Neural cell (in vitro differentiated cells): ENCODE measurements around the gene ADAP1. TPM values are rescaled to one million over a fixed set of nuclear protein-coding genes. Genes with fewer than 3 reads are reported as not detected.

Experiments used
- H2AFZ ChIP-seq: fragments of 200-600, 300-800 bp; sonication (generic), shearing (Covaris generic); 2 replicates; pipeline ENCODE4 v1.6.0; 2014; ENCODE audit warnings: low read depth, mild to moderate bottlenecking, antibody characterized with exemption, low read length, moderate library complexity
- H3F3A ChIP-seq: fragments of 200-600 bp; shearing (Covaris generic); 2 replicates; pipeline ENCODE4 v1.6.1; 2016; ENCODE audit warnings: mild to moderate bottlenecking, moderate library complexity, mixed read lengths, antibody characterized with exemption, low read length; ENCODE audit not compliant: insufficient read depth, poor library complexity, severe bottlenecking
- H3K27ac ChIP-seq: fragments of 200-600, 300-800 bp; sonication (generic), shearing (Covaris generic); 2 replicates; pipeline ENCODE4 v1.5.1; 2014; ENCODE audit warnings: mild to moderate bottlenecking, low read length, moderate library complexity
- H3K27me3 ChIP-seq: fragments of 300-800, 200-600 bp; sonication (generic), shearing (Covaris generic); 2 replicates; pipeline ENCODE4 v1.6.0; 2014; ENCODE audit warnings: mild to moderate bottlenecking, low read depth, low read length, moderate library complexity; ENCODE audit not compliant: insufficient read depth
- H3K36me3 ChIP-seq: fragments of 300-800, 200-600 bp; sonication (generic), shearing (Covaris generic); 2 replicates; pipeline ENCODE4 v1.5.1; 2014; ENCODE audit warnings: mild to moderate bottlenecking, antibody characterized with exemption, low read length, moderate library complexity; ENCODE audit not compliant: insufficient read depth
- H3K4me2 ChIP-seq: fragments of 300-800, 200-600 bp; sonication (generic), shearing (Covaris generic); 2 replicates; pipeline ENCODE4 v1.6.0; 2014; ENCODE audit warnings: mild to moderate bottlenecking, low read length
- H3K4me3 ChIP-seq: fragments of 300-800, 200-600 bp; sonication (generic), shearing (Covaris generic); 2 replicates; pipeline ENCODE4 v1.5.1; 2014; ENCODE audit warnings: mild to moderate bottlenecking, low read length, moderate library complexity
- H3K79me2 ChIP-seq: fragments of 200-600 bp; shearing (Covaris generic); replicated peaks from 2 replicates; pipeline ENCODE4 v1.6.0; 2014; ENCODE audit warnings: mild to moderate bottlenecking, low read length, moderate library complexity; ENCODE audit not compliant: insufficient read depth
- H3K9ac ChIP-seq: fragments of 300-800, 200-600 bp; sonication (generic), shearing (Covaris generic); 2 replicates; pipeline ENCODE4 v1.6.1; 2016; ENCODE audit warnings: mild to moderate bottlenecking, low read length, mixed read lengths
- H3K9me2 ChIP-seq: fragments of 200-600 bp; shearing (Covaris generic); 2 replicates; pipeline ENCODE4 v1.6.1; 2016; ENCODE audit warnings: mild to moderate bottlenecking, low read length, mixed read lengths; ENCODE audit not compliant: insufficient read depth
- H3K9me3 ChIP-seq: fragments of 200-600, 300-800 bp; sonication (generic), shearing (Covaris generic); 2 replicates; pipeline ENCODE4 v1.6.1; 2016; ENCODE audit warnings: mild to moderate bottlenecking, mixed run types, low read length, moderate library complexity, mixed read lengths
- H4K20me1 ChIP-seq: fragments of 200-600 bp; shearing (Covaris generic); 2 replicates; pipeline ENCODE4 v1.6.1; 2016; ENCODE audit warnings: mild to moderate bottlenecking, mixed run types; ENCODE audit not compliant: insufficient read depth
- EP300 ChIP-seq: fragments of 450-650 bp; conservative IDR thresholded peaks from 2 replicates; pipeline ENCODE4 v1.6.1; 2014; ENCODE audit warnings: antibody characterized with exemption, mild to moderate bottlenecking, moderate library complexity; ENCODE audit not compliant: poor library complexity, severe bottlenecking
- EZH2 ChIP-seq: fragments of 200-600, 300-800 bp; shearing (Covaris generic), sonication (generic); IDR thresholded peaks from 2 replicates; pipeline ENCODE4 v1.6.1; 2014; ENCODE audit warnings: antibody characterized with exemption, low read length, borderline replicate concordance, mild to moderate bottlenecking; ENCODE audit not compliant: insufficient read depth, poor library complexity, severe bottlenecking
- MXI1 ChIP-seq: fragments of 450-650 bp; conservative IDR thresholded peaks from 2 replicates; pipeline ENCODE4 v1.6.1; 2014; ENCODE audit warnings: antibody characterized with exemption, mild to moderate bottlenecking; ENCODE audit not compliant: poor library complexity, severe bottlenecking
- POLR2AphosphoS5 ChIP-seq: IDR thresholded peaks from 2 replicates; pipeline ENCODE4 v1.6.1; 2012
- RAD21 ChIP-seq: fragments of 450-650 bp; conservative IDR thresholded peaks from 2 replicates; pipeline ENCODE4 v1.6.1; 2014; ENCODE audit warnings: antibody characterized with exemption, mild to moderate bottlenecking, moderate library complexity
- SMC3 ChIP-seq: fragments of 450-650 bp; conservative IDR thresholded peaks from 2 replicates; pipeline ENCODE4 v1.6.1; 2014; ENCODE audit warnings: antibody characterized with exemption, mild to moderate bottlenecking, moderate library complexity; ENCODE audit not compliant: poor library complexity
- TAF1 ChIP-seq: IDR thresholded peaks from 2 replicates; pipeline ENCODE4 v1.6.1; 2012; ENCODE audit warnings: low read depth
- polyA plus RNA-seq: library from polyadenylated mRNA; depleted of rRNA; stranded (reverse); fragments of >200 nt; gene quantifications from 2 replicates; pipeline ENCODE4 v1.2.3, GENCODE V29; 2014
- TF ChIP-seq, protein P1 (sequence below): IDR thresholded peaks from 2 replicates; pipeline ENCODE4 v1.6.1; 2012; ENCODE audit warnings: borderline replicate concordance
- TF ChIP-seq, protein P2 (sequence below): fragments of 450-650 bp; IDR thresholded peaks from 2 replicates; pipeline ENCODE4 v1.5.1; 2014; ENCODE audit warnings: antibody characterized with exemption, mild to moderate bottlenecking, moderate library complexity; ENCODE audit not compliant: poor library complexity, severe bottlenecking

ADAP1 gene
- polyA plus RNA-seq, 1 donor from 2014 or later: 76.8 TPM

DNA sequence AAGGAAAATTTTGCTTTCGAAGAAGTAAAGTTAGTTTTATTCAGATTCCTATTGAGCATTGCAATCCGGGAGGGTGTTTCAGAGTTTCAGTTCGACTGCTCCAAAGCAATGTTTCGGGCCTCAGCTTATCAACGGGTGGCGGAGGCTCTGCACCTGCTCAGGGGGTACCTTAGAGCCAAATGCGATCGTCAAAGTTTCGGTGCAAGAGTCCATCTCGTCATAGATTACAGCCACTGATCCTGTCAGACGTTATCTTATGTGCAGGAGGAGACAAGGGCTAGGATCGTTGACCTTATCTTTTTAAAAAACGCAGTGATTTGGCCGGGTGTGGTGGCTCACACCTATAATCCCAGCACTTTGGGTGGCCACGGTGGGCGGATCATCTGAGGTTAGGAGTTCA is 24.7 kb upstream of the ADAP1 start:
- Histone ChIP-seq H4K20me1 (no peaks in the 10 kb centered on the region), H2AFZ (no peak overlapping the region), H3K9me3 (no peaks in the 10 kb centered on the region), H3K27ac (no peak overlapping the region), H3K27me3 (no peaks in the 10 kb centered on the region), H3K4me3 (no peak overlapping the region), H3K36me3 (no peaks in the 10 kb centered on the region), H3F3A (no peaks in the 10 kb centered on the region), H3K9me2 (no peaks in the 10 kb centered on the region), H3K79me2 (peaks cover 5% of the 10 kb centered on the region), H3K4me2 (no peak overlapping the region), H3K9ac (no peak overlapping the region)
- TF ChIP-seq, protein P1, sequence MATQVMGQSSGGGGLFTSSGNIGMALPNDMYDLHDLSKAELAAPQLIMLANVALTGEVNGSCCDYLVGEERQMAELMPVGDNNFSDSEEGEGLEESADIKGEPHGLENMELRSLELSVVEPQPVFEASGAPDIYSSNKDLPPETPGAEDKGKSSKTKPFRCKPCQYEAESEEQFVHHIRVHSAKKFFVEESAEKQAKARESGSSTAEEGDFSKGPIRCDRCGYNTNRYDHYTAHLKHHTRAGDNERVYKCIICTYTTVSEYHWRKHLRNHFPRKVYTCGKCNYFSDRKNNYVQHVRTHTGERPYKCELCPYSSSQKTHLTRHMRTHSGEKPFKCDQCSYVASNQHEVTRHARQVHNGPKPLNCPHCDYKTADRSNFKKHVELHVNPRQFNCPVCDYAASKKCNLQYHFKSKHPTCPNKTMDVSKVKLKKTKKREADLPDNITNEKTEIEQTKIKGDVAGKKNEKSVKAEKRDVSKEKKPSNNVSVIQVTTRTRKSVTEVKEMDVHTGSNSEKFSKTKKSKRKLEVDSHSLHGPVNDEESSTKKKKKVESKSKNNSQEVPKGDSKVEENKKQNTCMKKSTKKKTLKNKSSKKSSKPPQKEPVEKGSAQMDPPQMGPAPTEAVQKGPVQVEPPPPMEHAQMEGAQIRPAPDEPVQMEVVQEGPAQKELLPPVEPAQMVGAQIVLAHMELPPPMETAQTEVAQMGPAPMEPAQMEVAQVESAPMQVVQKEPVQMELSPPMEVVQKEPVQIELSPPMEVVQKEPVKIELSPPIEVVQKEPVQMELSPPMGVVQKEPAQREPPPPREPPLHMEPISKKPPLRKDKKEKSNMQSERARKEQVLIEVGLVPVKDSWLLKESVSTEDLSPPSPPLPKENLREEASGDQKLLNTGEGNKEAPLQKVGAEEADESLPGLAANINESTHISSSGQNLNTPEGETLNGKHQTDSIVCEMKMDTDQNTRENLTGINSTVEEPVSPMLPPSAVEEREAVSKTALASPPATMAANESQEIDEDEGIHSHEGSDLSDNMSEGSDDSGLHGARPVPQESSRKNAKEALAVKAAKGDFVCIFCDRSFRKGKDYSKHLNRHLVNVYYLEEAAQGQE: no peak

DNA sequence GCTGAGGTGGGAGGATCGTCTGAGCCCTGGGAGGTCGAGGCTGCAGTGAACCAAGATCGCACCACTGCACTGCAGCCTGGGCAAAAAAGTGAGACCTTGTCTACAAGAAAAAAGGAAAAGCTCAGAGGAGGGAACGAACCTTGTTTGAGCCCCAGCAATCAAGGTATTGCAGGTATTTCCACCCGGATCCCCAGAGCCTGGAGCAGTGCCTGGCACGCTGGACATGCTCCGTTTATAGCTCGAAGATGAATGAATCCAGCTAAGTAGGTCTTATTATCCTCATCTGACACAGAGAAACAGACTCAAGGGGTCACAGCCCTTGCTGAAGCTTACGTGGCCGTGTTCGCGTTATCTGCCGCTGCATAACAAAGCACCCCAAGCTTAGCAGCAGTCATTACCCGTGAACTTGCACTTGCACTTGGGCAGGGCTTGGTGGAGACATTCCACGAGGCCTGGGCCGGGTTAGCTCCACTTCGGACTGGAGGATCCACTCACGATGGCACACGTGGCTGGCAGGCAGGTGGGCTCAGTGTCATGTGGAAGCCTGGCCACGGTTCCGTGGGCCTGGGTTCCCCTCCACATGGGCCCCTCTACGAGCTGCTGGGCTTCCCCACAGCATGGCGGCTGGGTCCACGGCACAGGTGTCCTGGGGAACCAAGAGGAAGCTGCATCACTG is 24.1 kb upstream of the ADAP1 start:
- Histone ChIP-seq H3K4me2 (no peak overlapping the region), H3K4me3 (no peak overlapping the region), H2AFZ (no peak overlapping the region), H3K9me3 (no peaks in the 10 kb centered on the region), H3K27me3 (no peaks in the 10 kb centered on the region), H3F3A (no peaks in the 10 kb centered on the region), H3K9ac (no peak overlapping the region), H3K36me3 (no peaks in the 10 kb centered on the region), H3K27ac (no peak overlapping the region), H3K79me2 (peaks cover 10% of the 10 kb centered on the region), H4K20me1 (no peaks in the 10 kb centered on the region), H3K9me2 (no peaks in the 10 kb centered on the region)
- no peak for TF ChIP-seq POLR2AphosphoS5
- no peak for TF ChIP-seq TAF1
- TF ChIP-seq MXI1: no peak
- no peak for TF ChIP-seq SMC3
- no peak for TF ChIP-seq RAD21
- no peak for TF ChIP-seq EP300
- TF ChIP-seq EZH2: no peak
- TF ChIP-seq, protein P1: no peak
- TF ChIP-seq, protein P2, sequence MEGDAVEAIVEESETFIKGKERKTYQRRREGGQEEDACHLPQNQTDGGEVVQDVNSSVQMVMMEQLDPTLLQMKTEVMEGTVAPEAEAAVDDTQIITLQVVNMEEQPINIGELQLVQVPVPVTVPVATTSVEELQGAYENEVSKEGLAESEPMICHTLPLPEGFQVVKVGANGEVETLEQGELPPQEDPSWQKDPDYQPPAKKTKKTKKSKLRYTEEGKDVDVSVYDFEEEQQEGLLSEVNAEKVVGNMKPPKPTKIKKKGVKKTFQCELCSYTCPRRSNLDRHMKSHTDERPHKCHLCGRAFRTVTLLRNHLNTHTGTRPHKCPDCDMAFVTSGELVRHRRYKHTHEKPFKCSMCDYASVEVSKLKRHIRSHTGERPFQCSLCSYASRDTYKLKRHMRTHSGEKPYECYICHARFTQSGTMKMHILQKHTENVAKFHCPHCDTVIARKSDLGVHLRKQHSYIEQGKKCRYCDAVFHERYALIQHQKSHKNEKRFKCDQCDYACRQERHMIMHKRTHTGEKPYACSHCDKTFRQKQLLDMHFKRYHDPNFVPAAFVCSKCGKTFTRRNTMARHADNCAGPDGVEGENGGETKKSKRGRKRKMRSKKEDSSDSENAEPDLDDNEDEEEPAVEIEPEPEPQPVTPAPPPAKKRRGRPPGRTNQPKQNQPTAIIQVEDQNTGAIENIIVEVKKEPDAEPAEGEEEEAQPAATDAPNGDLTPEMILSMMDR: no peak
